Fibroblast of the aortic adventitia (primary cell): Measurements from ENCODE around the gene RNF31. TPM values are rescaled to one million over a fixed set of nuclear protein-coding genes. Genes with fewer than 3 reads are reported as not detected.

ENCODE experiments used
- DNase-seq: peaks from one replicate; pipeline ENCODE4 v3.0.0-alpha.2; 2010; ENCODE audit warnings: low read depth
- H3K4me3 ChIP-seq: 2 replicates; pipeline ENCODE4 v1.5.1; 2011; ENCODE audit warnings: low read depth, mild to moderate bottlenecking, control low read depth, low read length, moderate library complexity
- total RNA-seq: library from RNA; depleted of rRNA; stranded (reverse); fragments of >200 nt; gene quantifications from 2 replicates; pipeline ENCODE4 v1.2.3, GENCODE V29; 2012; ENCODE audit warnings: low replicate concordance
- TF ChIP-seq, protein P1 (sequence below): IDR thresholded peaks from 2 replicates; pipeline ENCODE4 v1.5.1; 2011; ENCODE audit warnings: mild to moderate bottlenecking, low read length, control low read depth, inconsistent platforms; ENCODE audit not compliant: insufficient read depth

RNF31 gene
- total RNA-seq, 1 donor = 51.1 TPM

DNA sequence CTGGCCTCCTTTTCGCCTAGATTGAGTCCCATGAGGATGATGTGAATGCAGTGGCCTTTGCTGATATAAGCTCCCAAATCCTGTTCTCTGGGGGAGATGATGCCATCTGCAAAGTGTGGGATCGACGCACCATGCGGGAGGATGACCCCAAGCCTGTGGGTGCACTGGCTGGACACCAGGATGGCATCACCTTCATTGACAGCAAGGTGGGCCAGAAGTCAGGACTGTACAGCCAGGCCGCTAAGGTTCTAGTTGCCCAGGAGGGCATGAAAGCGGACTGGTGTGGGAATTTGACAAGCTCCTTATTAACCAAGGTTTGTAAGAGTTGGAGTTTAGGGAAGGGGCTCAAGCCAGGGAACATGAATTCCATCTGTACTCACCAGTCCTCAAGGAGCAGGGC is 27.6 kb upstream of the RNF31 start:
- DNase-seq = no peak
- H3K4me3 ChIP-seq = no peak overlapping the region
- TF ChIP-seq, protein P1, sequence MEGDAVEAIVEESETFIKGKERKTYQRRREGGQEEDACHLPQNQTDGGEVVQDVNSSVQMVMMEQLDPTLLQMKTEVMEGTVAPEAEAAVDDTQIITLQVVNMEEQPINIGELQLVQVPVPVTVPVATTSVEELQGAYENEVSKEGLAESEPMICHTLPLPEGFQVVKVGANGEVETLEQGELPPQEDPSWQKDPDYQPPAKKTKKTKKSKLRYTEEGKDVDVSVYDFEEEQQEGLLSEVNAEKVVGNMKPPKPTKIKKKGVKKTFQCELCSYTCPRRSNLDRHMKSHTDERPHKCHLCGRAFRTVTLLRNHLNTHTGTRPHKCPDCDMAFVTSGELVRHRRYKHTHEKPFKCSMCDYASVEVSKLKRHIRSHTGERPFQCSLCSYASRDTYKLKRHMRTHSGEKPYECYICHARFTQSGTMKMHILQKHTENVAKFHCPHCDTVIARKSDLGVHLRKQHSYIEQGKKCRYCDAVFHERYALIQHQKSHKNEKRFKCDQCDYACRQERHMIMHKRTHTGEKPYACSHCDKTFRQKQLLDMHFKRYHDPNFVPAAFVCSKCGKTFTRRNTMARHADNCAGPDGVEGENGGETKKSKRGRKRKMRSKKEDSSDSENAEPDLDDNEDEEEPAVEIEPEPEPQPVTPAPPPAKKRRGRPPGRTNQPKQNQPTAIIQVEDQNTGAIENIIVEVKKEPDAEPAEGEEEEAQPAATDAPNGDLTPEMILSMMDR = no peak

DNA sequence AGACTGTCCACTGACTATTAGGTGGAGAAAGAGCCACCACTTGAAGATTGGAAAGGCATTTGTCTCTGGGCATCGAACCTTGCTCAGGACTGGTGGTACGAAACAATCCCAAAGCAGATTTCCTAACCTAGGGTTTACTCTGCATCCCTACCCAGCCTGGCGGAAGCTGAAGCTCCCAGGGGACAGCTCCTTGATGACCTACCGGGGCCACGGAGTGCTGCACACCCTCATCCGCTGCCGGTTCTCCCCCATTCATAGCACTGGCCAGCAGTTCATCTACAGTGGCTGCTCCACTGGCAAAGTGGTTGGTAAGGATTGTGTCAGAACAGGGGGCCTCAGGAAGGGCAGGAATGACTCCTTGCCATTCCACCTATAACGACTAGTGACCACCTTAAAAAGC is 26.1 kb upstream of the RNF31 start:
- H3K4me3 ChIP-seq = no peak overlapping the region
- TF ChIP-seq, protein P1 = no peak
- no peak for DNase-seq

DNA sequence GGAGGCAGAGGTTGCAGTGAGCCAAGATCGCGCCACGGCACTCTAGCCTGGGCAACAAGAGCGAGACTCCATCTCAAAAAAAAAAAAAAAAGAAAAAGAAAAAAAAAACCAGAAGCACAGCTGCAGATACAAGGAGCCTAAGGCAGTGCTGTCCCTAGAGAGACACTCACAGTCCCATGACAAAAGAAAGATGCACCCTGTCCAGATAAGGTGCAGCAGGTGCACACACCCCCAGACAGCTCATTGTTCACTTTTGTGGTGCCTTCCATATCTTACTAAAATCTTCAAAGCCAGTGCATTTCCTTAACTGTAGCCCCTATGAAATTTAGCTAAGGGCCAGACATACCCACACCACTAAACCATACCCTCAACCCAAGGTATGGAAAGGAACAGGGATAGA is 24.9 kb upstream of the RNF31 start:
- H3K4me3 ChIP-seq = no peak overlapping the region
- DNase-seq = no peak
- TF ChIP-seq, protein P1 = no peak

DNA sequence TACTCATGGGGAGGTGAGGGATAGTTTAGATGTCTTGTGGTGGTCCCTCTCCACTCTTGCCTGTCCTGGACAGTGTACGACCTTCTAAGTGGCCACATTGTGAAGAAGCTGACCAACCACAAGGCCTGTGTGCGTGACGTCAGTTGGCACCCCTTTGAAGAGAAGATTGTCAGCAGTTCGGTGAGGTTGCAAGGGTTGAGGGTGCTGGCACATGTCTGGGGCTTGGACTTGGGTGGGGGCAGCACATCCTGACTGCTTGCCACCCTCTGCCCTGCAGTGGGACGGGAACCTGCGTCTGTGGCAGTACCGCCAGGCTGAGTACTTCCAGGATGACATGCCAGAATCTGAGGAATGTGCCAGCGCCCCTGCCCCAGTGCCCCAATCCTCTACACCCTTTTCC is 24.4 kb upstream of the RNF31 start:
- DNase-seq = no peak
- H3K4me3 ChIP-seq = no peak overlapping the region
- TF ChIP-seq, protein P1 = no peak

DNA sequence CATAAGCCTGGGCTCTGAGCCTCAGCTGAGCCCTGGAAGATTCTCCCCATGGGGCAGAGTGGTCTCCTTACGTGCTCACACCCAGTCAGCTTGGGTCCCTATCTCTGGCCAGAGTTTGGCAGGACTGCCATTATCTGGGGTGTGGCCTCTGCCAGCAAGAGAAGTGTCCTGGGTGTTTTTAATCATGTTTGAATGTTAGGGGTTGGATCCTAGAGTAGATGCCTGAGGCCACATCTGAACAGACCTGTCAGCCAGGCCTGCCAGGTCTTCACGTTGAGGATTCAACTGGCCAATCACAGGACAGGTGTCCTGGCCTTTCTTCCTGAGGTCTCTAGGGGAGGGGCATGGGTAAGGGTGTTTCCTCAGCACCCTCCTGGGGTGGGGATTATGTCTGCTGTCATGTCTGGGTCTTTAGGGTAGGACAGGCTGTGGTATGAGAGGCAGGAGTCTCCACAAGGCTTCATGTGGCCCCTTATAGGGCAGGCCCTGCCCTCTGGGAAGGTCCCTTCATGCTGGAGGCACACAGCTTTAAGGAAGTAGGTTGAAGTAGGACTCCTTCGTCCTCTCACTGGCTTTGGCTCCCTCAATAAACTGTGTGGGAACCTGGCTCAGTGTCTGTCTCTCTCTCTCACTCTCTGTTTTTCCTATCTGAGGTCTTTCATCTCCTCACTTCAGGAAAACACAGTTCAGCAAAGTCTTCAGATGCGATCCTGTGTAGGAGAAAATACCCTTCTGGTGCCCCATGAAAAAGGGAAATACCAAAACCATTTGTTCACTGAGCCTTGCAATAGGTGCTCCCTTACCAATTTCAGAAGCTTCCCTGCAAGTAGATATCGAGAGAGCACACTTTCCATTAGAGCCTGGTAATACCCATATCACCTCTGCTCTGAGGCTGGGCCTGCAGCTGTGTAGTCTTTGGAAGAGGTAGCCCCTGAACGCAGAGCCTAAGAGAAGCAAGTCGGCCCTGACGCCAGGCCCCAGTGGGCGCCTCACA is 23.6 kb upstream of the RNF31 start:
- TF ChIP-seq, protein P1 = no peak
- H3K4me3 ChIP-seq = no peak overlapping the region
- no peak for DNase-seq

DNA sequence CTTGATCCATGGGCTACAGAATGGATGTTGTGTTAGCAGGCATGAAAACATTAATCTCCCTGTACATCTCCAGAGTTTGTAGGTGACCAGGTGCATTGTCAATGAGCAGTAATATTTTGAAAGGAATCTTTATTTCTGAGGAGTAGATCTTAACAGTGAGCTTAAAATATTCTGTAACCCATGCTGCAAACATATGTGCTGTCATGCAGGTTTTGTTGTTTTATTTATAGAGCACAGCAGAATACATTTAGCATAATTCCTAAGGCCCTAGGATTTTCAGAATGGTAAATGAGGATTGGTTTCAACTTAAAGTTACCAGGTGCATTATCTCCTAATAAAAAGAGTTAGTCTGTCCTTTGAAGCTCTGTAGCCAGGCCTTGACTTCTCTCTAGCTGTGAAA is 20.4 kb upstream of the RNF31 start:
- H3K4me3 ChIP-seq = no peak overlapping the region
- TF ChIP-seq, protein P1 = no peak
- DNase-seq = no peak
